Measurements from ENCODE around the gene FSD1L. TPM values are rescaled to one million over a fixed set of nuclear protein-coding genes. Genes with fewer than 3 reads are reported as not detected.

The FSD1L gene
- total RNA-seq, 1 donor from 2014 or later = 19.8 TPM

- Histone ChIP-seq H3K79me2 (ENCODE audit: low read depth) (no peaks in the 10 kb centered on the region), H3K9me3 (ENCODE audit: low read depth) (no peaks in the 10 kb centered on the region), H3K4me2 (no peak overlapping the region), H3K36me3 (no peaks in the 10 kb centered on the region), H4K20me1 (ENCODE audit: low read depth) (no peaks in the 10 kb centered on the region), H3K4me3 (no peak overlapping the region), H3K4me1 (peaks cover 5% of the 10 kb centered on the region), H3F3A (ENCODE audit: low read depth) (no peaks in the 10 kb centered on the region), H3K27me3 (no peaks in the 10 kb centered on the region), H2AFZ (replicated peaks) (no peak overlapping the region), H3K27ac (no peak overlapping the region), H3K9ac (no peak overlapping the region)
- Mint-ChIP-seq H3K9me3 (peaks cover 3% of the 10 kb centered on the region), H3K27me3 (ENCODE audit: insufficient read depth, low read depth) (no peaks in the 10 kb centered on the region), H3K4me3 (no peak overlapping the region), H3K36me3 (no peaks in the 10 kb centered on the region), H3K27ac (no peak overlapping the region), H3K4me1 (peaks cover 5% of the 10 kb centered on the region)
- DNase-seq (ENCODE audit: low spot score) = no peak
- TF ChIP-seq EZH2 (IDR thresholded peaks at IDR 0.05) = no peak
- no peak for TF ChIP-seq EZH2phosphoT487 (IDR thresholded peaks at IDR 0.05)
- TF ChIP-seq CTCF (IDR thresholded peaks at IDR 0.05) = no peak
These were observed 12.4 kb upstream of the FSD1L start for GRCh38 chr9:105435453-105435852.

GRCh38 chr9:105436783-105437182 lies 11.1 kb upstream of the FSD1L start:
- Mint-ChIP-seq H3K36me3 (no peaks in the 10 kb centered on the region), H3K4me3 (no peak overlapping the region), H3K9me3 (peaks cover 3% of the 10 kb centered on the region)

GRCh38 chr9:105437704-105438103 lies 10.1 kb upstream of the FSD1L start:
- no peaks in the 10 kb centered on the region for H3K27me3 Mint-ChIP-seq (ENCODE audit: insufficient read depth, low read depth)
- no peak overlapping the region for H3K4me2 ChIP-seq
- no peak overlapping the region for H3K9ac ChIP-seq
- H3K36me3 ChIP-seq = no peaks in the 10 kb centered on the region
- H4K20me1 ChIP-seq (ENCODE audit: low read depth) = no peaks in the 10 kb centered on the region
- H3K36me3 Mint-ChIP-seq = no peaks in the 10 kb centered on the region
- no peak for TF ChIP-seq EZH2 (IDR thresholded peaks at IDR 0.05)
- no peak for TF ChIP-seq EZH2phosphoT487 (IDR thresholded peaks at IDR 0.05)
- no peak for TF ChIP-seq CTCF (IDR thresholded peaks at IDR 0.05)
- no peak overlapping the region for H3K27ac ChIP-seq
- H3K4me3 Mint-ChIP-seq = no peak overlapping the region
- no peak overlapping the region for H2AFZ ChIP-seq (replicated peaks)
- H3K4me1 Mint-ChIP-seq = peaks cover 5% of the 10 kb centered on the region
- no peak overlapping the region for H3K27ac Mint-ChIP-seq
- H3K79me2 ChIP-seq (ENCODE audit: low read depth) = no peaks in the 10 kb centered on the region
- H3F3A ChIP-seq (ENCODE audit: low read depth) = no peaks in the 10 kb centered on the region
- H3K9me3 ChIP-seq (ENCODE audit: low read depth) = no peaks in the 10 kb centered on the region
- DNase-seq (ENCODE audit: low spot score) = no peak
- peaks cover 3% of the 10 kb centered on the region for H3K9me3 Mint-ChIP-seq
- H3K27me3 ChIP-seq = no peaks in the 10 kb centered on the region
- no peak overlapping the region for H3K4me3 ChIP-seq
- peaks cover 5% of the 10 kb centered on the region for H3K4me1 ChIP-seq

More at GRCh38 chr9:105436783-105437182, 11.1 kb upstream of the FSD1L start:
- H3K4me3 ChIP-seq = no peak overlapping the region
- no peaks in the 10 kb centered on the region for H3K9me3 ChIP-seq (ENCODE audit: low read depth)
- no peak overlapping the region for H2AFZ ChIP-seq (replicated peaks)
- H3K4me2 ChIP-seq = no peak overlapping the region
- no peaks in the 10 kb centered on the region for H3K27me3 Mint-ChIP-seq (ENCODE audit: insufficient read depth, low read depth)
- no peaks in the 10 kb centered on the region for H3K27me3 ChIP-seq
- no peaks in the 10 kb centered on the region for H3K79me2 ChIP-seq (ENCODE audit: low read depth)
- no peak for TF ChIP-seq CTCF (IDR thresholded peaks at IDR 0.05)
- no peak for TF ChIP-seq EZH2phosphoT487 (IDR thresholded peaks at IDR 0.05)
- no peak for TF ChIP-seq EZH2 (IDR thresholded peaks at IDR 0.05)
- H3K36me3 ChIP-seq = no peaks in the 10 kb centered on the region
- no peak overlapping the region for H3K27ac Mint-ChIP-seq
- no peaks in the 10 kb centered on the region for H3F3A ChIP-seq (ENCODE audit: low read depth)
- no peak overlapping the region for H3K9ac ChIP-seq
- peaks cover 5% of the 10 kb centered on the region for H3K4me1 Mint-ChIP-seq
- no peaks in the 10 kb centered on the region for H4K20me1 ChIP-seq (ENCODE audit: low read depth)
- DNase-seq (ENCODE audit: low spot score) = no peak
- peaks cover 5% of the 10 kb centered on the region for H3K4me1 ChIP-seq
- no peak overlapping the region for H3K27ac ChIP-seq

All from neural progenitor cell (in vitro differentiated cells).